GM18517 (cell line): ENCODE measurements around the gene KDM7A.
A peak's percentile ranks its signal among the peaks of the same experiment; 100 is the strongest.
"Not testable (repeated sequence)": the region's sequence is repeated elsewhere in the genome, so short reads cannot be mapped to it uniquely, and the experiment has no call there.

ENCODE experiments used
- ATAC-seq: cut with Tn5 transposase; IDR thresholded peaks from one replicate; pipeline ENCODE4 v1.9.1; 2021; ENCODE audit warnings: mild to moderate bottlenecking, moderate library complexity; ENCODE audit not compliant: unreplicated experiment

KDM7A gene

GRCh38 chr7:140176811-140177702 is at the start of gene KDM7A:
TSS of gene KDM7A (minus strand) at chr7:140176983. CDS start at chr7:140176937, 46 bp downstream.
- ATAC-seq: peak; percentile 48

GRCh38 chr7:140225562-140226249 is 48.9 kb upstream of the KDM7A start:
- no peak for ATAC-seq

GRCh38 chr7:140223515-140224221 is 46.9 kb upstream of the KDM7A start:
- ATAC-seq: no peak

- no peak for ATAC-seq
These were observed 46.0 kb upstream of the KDM7A start for GRCh38 chr7:140222814-140223213.

GRCh38 chr7:140219672-140220524 is 43.1 kb upstream of the KDM7A start:
- no peak for ATAC-seq

- no peak for ATAC-seq
These were observed 41.9 kb upstream of the KDM7A start for GRCh38 chr7:140218656-140219055.

- ATAC-seq: no peak
These were observed 41.1 kb upstream of the KDM7A start for GRCh38 chr7:140217750-140218501.

GRCh38 chr7:140215281-140215680 is 38.5 kb upstream of the KDM7A start:
- no peak for ATAC-seq

- no peak for ATAC-seq
These were observed 37.4 kb upstream of the KDM7A start for GRCh38 chr7:140214075-140214684.

- ATAC-seq: no peak
These were observed 36.9 kb upstream of the KDM7A start for GRCh38 chr7:140213684-140214074.

GRCh38 chr7:140212100-140212881 is 35.5 kb upstream of the KDM7A start:
- peak; percentile 75 for ATAC-seq

- no peak for ATAC-seq
These were observed 34.9 kb upstream of the KDM7A start for GRCh38 chr7:140211698-140212097.

GRCh38 chr7:140209866-140210609 is 33.3 kb upstream of the KDM7A start:
- peak; percentile 90 for ATAC-seq

GRCh38 chr7:140206616-140207389 is 30.0 kb upstream of the KDM7A start:
- no peak for ATAC-seq

GRCh38 chr7:140205600-140205999 is 28.8 kb upstream of the KDM7A start:
- no peak for ATAC-seq

GRCh38 chr7:140203556-140203955 is 26.8 kb upstream of the KDM7A start:
- ATAC-seq: no peak

- not testable (repeated sequence) for ATAC-seq
These were observed 26.2 kb upstream of the KDM7A start for GRCh38 chr7:140202942-140203341.
